Activated CD8-positive, alpha-beta memory T cell treated with anti-CD3 and anti-CD28 coated beads, Interleukin-2, amount 50 U/mL, for 4 hours (primary cell): Measurements from ENCODE around the gene GID8.

Experiments used
- DNase-seq: peaks from one replicate; pipeline ENCODE4 v3.0.0-alpha.2; 2020

GID8 gene

GRCh38 chr20:62944746-62945145, 6.8 kb downstream of the GID8 start:
- no peak for DNase-seq

GRCh38 chr20:62945771-62946339, 7.9 kb downstream of the GID8 start:
- DNase-seq: no peak

- DNase-seq: no peak
Observed at GRCh38 chr20:62946918-62947317, 9.0 kb downstream of the GID8 start.

GRCh38 chr20:62947532-62948300, 9.8 kb downstream of the GID8 start:
- no peak for DNase-seq

- no peak for DNase-seq
Observed at GRCh38 chr20:62949153-62949821, 11.3 kb downstream of the GID8 start.

GRCh38 chr20:62949962-62950361, 12.0 kb downstream of the GID8 start:
- no peak for DNase-seq

GRCh38 chr20:62950741-62951140, 12.8 kb downstream of the GID8 start:
- DNase-seq: no peak

GRCh38 chr20:62951143-62951895, 13.4 kb downstream of the GID8 start:
- no peak for DNase-seq

GRCh38 chr20:62951896-62952372, 14.0 kb downstream of the GID8 start:
- DNase-seq: no peak

GRCh38 chr20:62952373-62952967, 14.5 kb downstream of the GID8 start, which contains the start of gene SLC17A9:
SLC17A9 (plus strand) TSS chr20:62952709; CDS start chr20:62952831, 122 bp downstream.
- peak; percentile 57 for DNase-seq

- DNase-seq: no peak
Observed at GRCh38 chr20:62952968-62953838, 15.3 kb downstream of the GID8 start.

- peak; percentile 50 for DNase-seq
Observed at GRCh38 chr20:62953839-62954703, 16.1 kb downstream of the GID8 start.

- no peak for DNase-seq
Observed at GRCh38 chr20:62955519-62956386, 17.8 kb downstream of the GID8 start.

GRCh38 chr20:62956387-62957135, 18.6 kb downstream of the GID8 start:
- DNase-seq: no peak

GRCh38 chr20:62957136-62958117, 19.5 kb downstream of the GID8 start:
- no peak for DNase-seq

GRCh38 chr20:62958388-62959100, 20.6 kb downstream of the GID8 start:
- no peak for DNase-seq
